SHP77 treated with DMSO at 0.1 percent for 48 hours (cell line): ENCODE measurements around the gene HOOK2.
"Not testable (repeated sequence)": the region's sequence is repeated elsewhere in the genome, so short reads cannot be mapped to it uniquely, and the experiment has no call there.

Experiments used
- DNase-seq: peaks from one replicate; lab custom pipeline; 2025; lab: John Stamatoyannopoulos, UW

Gene HOOK2, protein sequence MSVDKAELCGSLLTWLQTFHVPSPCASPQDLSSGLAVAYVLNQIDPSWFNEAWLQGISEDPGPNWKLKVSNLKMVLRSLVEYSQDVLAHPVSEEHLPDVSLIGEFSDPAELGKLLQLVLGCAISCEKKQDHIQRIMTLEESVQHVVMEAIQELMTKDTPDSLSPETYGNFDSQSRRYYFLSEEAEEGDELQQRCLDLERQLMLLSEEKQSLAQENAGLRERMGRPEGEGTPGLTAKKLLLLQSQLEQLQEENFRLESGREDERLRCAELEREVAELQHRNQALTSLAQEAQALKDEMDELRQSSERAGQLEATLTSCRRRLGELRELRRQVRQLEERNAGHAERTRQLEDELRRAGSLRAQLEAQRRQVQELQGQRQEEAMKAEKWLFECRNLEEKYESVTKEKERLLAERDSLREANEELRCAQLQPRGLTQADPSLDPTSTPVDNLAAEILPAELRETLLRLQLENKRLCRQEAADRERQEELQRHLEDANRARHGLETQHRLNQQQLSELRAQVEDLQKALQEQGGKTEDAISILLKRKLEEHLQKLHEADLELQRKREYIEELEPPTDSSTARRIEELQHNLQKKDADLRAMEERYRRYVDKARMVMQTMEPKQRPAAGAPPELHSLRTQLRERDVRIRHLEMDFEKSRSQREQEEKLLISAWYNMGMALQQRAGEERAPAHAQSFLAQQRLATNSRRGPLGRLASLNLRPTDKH

DNA sequence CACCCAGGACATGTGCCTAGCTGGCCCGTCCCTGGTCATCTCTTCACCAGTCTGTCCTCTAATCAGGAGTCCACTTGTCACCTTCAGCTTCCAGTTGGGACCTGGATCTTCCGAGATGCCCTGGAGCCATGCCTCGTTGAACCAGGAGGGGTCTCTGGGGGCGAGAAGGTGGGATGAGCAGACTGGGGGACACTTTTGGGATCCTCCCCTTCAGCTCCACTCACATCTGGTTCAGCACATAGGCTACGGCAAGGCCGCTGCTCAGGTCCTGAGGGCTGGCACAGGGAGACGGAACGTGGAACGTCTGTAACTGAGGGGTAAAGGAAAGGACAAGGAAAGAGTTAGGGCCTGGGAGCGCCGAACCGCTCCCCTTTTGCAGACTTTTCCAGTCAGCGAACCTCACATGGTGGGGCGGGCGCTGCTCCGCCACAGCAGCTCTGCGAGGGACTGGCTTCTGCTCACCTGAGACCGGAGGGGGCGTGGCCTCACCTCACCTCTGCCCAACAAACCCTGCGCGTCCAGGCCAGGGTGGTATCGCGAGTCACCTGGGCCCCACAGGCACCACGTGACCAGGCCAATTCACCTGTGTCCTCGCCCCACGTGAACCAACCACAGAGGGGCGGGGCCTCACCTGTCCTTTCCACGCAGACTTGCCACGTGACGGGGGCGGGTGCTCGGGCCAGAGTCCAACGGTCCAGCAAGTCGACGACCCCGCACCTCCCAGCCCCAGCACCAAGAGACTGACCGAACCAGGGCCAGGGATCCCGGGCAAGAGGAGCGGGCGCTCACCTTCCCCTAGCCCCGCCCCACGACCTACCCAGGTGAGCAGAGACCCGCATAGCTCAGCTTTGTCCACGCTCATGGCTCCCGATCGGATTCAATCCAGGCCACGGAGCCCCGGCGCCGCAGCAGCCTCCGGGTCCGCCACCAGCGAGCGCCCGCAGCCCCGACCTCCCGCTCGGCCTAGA is at the start of gene HOOK2:
Gene HOOK2, minus strand, starts transcription at position 965 of the 968 bp plus-strand sequence. Its CDS starts 103 bp downstream, at position 862.
- DNase-seq = no peak

DNA sequence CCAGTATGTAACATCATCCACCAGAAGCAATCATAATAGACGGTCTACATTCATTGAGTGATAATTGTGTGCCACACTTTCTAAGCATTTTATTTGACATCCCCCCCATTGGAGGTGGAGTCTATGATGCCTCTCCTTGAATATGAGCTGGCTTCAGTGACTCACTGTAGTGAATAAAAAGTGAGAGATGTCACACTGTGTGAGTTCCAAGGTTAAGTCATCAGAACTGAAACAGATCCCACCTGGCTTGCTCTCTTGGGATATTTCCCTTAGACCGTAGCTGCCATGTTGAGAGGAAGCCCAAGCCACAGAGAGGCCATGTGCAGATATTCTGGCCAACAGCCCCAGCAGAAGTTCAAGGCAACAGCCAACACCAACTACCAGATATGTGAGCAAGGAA is 46.4 kb upstream of the HOOK2 start:
- DNase-seq = no peak

DNA sequence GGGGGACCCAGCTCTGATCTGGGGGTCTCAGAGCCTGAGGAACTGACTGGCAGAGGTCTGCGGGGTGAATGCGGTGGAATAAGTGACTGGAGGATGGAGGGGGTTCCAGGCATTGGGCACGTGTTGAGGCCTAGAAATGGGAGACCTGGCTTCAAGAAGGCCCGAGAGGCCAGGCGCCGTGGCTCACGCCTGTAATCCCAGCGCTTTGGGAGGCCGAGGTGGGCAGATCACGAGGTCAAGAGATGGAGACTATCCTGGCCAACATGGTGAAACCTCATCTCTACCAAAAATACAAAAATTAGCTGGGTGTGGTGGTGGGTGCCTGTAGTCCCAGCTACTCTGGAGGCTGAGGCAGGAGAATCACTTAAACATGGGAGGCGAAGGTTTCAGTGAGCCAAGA is 42.5 kb upstream of the HOOK2 start:
- DNase-seq = not testable (repeated sequence)

DNA sequence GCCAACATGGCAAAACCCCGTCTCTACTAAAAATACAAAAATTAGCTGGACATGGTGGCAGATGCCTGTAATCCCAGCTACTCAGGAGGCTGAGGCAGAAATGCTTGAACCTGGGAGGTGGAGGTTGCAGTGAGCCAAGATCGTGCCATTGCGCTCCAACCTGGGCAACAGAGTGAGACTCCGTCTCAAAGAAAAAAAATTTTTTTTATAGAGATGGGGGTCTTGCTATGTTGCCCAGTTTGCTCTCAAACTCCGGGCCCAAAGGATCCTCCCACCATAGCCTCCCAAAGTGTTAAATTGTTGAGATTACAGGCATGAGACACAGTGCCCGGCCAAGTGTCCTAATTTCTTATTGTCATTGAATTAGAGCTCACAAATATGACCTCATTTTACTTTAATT is 41.8 kb upstream of the HOOK2 start:
- not testable (repeated sequence) for DNase-seq

DNA sequence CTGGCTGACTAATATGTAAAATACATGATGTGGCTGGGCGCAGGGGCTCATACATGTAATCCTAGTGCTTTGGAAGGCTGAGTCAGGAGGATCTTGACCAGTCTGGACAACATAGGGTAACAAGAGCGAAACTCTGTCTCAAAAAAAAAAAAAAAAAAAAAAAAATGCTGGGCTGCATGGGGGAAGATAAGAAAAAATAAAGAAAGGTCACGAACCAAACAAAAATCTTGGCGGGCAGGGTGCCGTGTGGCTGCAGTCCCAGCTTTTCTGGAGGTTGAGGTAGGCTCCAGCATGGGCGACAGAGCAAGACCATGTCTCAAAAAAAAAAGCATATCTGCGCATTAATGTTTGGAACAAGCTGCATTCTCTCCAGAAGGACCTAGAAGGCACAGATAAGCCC is 39.7 kb upstream of the HOOK2 start:
- no peak for DNase-seq

DNA sequence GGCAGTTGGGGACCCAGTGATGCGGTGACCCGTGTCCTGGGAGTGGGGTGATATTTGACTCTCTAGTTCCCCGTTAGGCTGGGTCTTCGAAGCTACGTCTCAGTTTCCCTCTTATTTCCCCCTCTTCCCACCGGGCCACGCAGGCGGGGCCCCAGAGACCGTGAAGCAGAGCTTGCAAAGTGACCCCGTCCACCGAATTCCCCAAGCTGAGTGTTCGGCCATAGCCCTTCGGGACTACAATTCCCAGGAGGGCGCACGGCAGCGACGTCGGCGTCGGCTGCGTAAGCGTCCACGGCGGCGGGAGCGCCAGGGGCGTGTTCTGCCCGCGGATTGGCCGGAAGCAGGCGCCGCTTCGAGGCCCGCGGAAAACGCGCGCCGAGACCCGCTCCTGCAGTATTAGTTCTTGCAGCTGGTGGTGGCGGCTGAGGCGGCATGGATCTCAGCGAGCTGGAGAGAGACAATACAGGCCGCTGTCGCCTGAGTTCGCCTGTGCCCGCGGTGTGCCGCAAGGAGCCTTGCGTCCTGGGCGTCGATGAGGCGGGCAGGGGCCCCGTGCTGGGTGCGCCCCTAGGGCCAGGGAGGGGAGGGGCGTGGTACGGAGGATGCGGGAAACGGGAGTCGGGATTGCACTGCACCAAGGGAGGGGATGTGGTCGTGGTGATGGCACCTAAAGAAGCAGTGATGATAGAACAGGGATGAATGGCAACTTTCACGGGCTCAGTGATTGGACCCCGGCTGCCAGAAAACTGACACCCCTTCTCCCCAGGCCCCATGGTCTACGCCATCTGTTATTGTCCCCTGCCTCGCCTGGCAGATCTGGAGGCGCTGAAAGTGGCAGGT is 31.1 kb upstream of the HOOK2 start, which contains the start of gene RNASEH2A:
Gene RNASEH2A, plus strand, starts transcription at position 343 of the 840 bp plus-strand sequence. Its CDS starts 90 bp downstream, at position 433.
- peak; percentile 80 for DNase-seq

DNA sequence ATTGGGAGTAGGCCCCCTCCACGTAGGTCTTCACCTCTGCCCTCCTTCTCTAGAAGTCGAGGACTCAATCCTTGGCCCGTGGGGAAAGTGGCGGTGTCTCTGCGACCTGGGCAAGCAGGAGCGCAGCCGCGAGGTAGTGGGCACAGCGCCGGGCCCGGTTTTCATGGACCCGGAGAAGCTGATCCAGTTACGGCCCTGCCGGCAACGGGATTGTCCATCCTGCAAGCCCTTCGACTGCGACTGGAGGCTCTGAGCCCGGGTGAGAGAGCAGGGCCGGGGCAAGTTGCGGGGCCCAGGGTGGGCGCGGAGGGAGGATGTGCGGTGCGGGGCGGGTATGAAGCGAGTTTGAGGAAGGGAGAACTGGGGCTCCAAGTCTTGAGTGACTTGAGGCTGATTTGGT is 28.7 kb upstream of the HOOK2 start:
- DNase-seq = no peak

DNA sequence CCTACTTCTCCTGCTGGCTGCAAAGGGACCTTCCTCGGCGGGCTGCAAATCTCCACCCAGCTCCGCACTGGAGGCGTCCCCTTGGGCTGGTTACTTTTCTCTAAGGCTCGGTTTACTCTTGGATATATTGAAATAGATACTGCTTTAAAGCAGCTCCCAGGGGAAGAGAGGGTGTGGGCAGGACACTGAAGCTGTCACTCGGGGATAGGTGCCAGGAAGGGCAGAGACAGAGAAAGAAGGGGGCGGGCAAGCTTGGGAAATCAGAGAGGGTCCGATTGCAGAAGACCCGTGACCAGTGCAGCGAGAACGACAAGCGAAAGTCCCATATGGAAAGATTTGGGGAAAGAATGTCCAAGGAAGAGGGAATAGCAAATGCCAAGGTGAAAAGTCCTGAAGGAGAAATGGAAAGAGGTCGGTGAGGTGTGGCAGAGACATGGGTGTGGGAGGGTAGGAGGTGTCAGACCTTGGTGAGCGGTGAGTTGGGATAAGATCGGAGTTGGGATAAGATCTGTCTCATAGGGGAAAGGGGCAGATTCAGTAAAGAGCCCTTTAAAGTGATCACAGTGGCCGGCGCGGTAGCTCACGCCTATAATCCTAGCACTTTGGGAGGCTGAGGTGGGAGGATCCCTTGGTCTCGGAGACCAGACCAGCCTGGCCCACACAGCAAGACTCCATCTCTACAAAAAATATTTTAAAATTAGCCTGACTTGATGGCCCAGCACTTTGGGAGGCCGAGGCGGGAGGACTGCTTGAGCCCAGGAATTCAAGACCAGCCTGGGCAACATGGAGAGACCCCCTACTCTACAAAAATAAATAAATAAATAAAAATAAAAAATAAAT is 27.1 kb upstream of the HOOK2 start:
- DNase-seq = no peak

DNA sequence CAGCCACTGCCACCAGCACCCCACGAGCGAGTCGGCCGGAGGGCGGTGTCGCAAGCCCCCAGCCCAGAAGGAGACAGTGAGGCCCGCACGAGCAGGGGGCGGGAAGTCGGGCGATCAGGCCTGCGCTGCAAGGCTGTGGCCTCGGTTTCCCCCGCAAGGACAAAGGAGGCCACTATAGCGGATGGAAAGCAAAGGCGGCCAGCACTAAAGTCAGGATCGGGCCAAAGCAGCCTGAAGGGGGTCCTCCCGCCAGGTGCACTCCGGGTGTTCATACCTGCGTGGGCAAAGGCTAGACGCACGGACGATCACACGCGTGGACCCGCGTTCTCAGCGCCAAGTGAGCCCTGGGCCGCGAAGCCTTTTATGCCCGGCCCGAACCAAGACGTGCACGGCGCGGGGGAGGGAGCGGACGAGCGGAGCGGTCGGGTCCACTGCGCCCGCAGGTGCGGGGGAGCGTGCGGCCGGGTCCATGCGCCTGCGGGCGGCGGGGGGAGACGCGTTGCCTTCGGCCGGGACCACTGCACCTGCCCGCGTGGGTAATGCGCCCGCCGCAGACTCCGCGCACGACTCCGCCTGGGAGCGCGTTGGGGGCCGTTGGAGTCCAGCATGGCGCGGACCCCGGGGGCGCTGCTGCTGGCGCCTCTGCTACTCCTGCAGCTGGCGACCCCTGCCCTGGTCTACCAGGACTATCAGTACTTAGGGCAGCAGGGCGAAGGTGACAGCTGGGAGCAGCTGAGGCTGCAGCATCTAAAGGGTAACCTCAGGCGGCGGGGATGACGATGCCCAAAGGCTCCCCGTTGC is 26.3 kb upstream of the HOOK2 start, which contains the start of the genes PRDX2 and THSD8:
Gene PRDX2, minus strand, starts transcription at position 335 of the 801 bp plus-strand sequence. CDS start 539 bp downstream, outside the sequence.
Gene THSD8, plus strand, starts transcription at position 604 of the 801 bp plus-strand sequence. Its CDS starts 3 bp downstream, at position 607.
- DNase-seq = peak; percentile 35

DNA sequence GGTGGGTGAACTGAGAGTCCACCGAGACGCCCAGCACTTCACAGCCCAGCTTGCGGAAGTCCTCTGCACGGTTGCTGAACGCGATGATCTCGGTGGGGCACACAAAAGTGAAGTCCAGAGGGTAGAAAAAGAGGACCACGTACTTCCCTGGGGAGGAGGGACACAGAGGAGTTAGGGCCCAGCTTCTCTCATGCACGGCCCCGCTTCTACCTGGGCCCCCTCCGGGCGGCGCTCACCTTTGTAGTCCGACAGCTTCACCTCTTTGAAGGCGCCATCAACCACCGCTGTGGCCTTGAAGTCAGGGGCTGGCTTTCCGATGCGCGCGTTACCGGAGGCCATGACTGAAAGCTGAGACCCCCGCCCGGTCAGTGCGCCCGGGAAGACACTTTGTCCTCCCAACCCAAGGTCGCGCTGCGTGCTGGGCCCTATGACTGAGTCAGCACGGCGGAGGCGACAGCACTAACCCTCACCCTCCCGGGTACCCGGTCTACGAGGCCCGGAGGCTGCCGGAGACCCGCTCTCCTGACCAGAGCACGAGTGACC is 25.6 kb upstream of the HOOK2 start:
- no peak for DNase-seq

DNA sequence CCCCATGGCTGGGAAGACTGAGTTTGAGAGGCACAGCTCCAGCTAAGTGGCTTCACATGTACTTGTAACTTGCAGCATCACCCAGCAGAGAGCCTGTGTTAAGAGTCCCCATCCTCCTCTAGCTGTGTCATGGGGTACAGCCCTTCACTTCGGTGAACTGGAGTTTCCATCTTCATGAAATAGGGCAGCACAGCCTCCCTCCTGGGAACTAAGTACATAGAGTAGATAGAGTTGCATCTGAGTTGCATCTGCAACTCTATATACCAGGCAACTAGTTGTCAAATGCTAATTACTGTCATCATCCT is 25.1 kb upstream of the HOOK2 start:
- no peak for DNase-seq

DNA sequence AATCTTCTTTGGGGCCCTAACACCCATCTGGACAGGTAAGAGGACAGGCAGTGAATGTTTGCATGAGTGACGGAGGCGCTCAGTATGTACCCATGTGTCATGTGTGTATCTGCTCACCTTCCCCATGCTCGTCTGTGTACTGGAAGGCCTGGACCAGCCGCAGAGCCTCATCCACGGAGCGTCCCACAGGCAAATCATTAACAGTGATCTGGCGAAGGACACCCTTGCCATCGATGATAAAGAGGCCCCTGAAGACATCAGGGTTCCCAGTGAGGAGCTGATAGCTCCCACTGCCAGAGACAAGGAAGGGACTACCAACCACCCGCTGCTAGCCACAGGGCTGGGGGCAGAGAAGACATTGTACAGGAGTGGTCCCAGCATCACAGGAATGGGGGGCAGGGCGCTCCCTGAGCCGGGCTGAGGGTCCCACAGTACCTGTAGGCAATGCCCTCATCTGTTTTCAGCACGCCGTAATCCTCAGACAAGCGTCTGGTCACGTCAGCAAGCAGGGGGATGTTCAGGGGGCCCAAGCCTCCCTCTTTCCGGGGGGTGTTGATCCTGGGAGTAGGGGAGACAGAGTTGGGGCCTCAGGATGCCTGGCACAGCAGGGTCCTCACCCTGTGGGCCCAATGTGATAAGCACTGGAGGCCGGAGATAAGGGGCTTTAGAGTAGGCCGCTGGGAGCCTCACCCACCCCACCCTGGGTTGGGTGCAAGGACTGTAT is 24.6 kb upstream of the HOOK2 start:
- no peak for DNase-seq

DNA sequence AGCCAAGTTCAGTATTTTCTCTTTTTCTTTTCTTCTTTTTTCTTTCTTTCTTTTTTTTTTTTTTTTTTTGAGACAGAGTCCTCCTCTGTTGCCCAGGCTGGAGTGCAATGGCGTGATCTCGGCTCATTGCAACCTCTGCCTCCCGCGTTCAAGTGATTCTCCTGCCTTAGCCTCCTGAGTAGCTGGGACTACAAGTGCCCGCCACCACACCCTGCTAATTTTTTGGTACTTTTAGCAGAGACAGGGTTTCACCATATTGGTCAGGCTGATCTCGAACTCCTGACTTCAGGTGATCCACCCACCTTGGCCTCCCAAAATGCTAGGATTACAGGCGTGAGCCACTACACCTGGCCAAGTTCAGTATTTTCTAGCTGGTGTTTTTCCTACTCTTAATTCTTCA is 22.3 kb upstream of the HOOK2 start:
- not testable (repeated sequence) for DNase-seq

DNA sequence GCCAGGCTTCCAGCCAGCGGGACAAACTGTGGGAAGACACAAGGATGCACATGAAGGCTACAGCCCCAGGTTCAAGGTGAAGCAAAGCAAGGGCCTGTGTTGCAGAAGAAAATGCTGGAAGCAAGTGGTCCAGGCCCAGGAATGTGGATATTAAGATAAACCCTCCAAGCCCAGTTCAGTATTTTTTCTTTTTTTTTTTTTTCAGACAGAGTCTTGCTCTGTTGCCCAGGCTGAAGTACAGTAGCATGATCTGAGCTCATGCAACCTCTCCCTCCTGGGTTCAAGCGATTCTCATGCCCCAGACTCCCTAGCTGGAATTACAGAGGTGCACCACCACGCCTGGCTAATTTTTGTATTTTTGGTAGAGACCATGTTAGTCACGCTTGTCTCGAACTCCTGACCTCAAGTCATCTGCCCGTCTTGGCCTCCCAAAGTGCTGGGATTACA is 21.8 kb upstream of the HOOK2 start:
- DNase-seq = no peak

DNA sequence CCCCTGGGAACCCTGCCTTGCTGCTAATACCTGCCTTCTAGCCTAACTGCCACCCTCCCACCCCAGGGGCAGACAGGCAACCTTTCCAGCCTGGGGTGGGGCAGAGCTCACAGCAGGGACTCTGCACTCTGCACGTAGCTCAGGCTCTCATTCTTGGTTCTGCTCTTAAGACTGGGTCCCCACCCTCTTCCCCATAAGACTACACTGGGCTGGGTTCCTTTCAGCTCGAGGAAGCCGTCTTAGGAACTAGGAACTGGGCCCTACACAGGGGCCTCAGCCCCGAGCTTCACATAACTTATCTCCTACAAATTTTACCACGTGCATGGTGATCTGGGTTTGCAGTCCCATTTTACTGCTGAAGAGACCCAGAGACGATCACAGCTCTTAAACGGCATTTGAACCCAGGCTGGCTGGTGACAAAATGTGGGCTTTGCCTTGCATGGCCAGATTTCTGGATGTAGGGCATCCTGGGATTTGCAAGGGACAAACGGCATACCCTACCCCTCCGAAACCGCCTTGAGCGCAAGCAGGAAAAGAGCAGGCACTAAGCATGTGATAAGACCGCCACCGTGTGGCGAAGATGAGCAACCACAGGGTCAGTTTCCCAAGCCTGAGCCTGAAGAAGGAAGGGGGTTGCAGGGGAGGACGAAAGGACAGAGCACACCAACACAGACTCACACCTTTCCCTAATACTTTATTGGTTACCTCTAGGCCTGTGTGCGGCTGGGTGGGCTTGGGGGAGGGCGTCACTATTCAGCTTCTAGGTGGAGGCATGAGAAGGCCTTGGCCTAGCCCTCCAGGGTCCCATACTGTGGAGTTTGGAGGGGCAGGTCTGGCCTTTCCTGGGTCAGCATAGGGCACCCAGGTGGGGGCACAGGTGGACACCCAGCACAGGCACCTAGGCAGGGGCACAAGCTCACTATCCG is 21.1 kb upstream of the HOOK2 start:
- peak; percentile 64 for DNase-seq

DNA sequence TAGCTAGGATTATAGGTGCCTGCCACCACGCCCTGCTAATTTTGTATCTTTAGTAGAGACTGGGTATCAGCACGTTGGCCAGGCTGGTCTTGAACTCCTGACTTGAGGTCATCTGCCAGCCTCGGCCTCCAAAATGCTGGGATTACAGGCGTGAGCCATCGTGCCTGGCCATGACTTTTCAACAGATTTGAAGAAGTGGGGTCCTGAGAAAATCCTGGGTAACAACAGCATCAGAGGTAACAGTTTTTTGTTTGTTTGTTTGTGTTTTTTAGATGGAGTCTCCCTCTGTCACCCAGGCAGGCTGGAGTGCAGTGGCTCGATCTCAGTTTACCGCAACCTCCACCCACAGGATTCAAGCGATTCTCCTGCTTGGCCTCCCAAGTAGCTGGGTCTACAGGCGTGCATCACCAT is 19.6 kb upstream of the HOOK2 start:
- DNase-seq = no peak
